GM18511 (cell line): ENCODE data around the gene TSC2.

ENCODE experiments used
- ATAC-seq: cut with Tn5 transposase; IDR thresholded peaks from one replicate; pipeline ENCODE4 v1.9.1; 2021; ENCODE audit warnings: mild to moderate bottlenecking, moderate library complexity; ENCODE audit not compliant: unreplicated experiment

Gene TSC2

DNA sequence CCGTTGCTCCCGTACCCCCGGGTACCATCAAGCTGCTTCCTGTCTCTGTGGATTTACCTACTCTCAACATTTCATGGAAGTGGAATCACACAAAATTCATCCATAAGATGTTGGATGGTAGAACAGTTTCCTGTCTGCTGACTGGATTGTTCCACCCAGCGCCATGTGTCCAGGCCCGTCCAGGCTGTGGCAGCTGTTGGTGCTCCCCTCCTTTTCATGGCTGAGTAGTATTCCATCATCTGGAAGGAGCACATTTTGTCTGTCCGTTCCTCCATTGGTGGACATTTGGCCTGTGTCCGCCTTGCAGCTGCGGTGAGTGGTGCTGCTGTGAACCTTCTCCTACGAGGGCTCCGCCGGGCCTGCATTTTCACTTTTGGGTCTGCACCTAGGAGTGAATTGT is 18.4 kb downstream of the TSC2 start:
- ATAC-seq: no peak

DNA sequence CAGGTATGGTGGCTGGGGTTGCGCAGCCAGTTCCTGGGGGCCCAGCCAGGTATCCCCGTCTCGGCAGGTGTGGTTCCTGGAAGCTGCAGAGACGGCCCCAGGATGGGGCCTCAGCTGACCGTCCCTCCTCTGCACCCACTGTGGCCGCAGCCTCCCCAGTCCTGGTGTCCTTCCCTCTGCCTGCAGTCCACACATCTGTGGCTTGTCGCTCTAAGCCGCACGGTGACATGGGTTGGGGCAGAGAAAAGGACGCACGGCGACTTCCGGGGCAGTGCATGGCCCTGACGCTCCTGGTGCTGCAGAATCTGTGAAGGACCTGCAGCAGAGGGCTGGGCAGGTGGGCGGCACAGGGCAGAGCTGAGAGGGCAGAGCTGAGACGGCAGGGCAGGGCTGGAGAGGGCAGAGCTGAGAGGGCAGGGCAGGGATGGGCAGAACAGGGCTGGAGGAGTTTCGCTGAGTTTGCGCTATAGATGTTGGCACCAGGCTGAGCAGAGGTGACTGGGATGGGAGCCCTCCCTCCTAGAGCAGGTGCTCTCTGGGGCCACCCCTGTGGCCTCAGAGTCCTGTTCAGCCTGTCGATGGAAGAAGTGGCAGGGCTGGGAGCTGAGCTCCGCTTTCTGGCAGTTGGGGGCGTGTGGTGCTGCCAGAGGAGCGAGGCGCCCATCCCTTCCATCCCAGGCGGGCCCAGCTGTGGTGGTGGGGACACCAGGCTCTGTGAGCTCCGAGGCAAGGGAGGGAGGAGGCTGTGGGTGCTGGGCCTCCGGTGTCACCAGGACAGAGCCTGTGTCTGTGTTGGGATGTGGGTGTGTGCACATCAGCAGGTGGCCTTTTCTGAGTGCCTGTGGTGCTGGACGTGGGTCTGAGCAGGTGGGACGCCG is 23.0 kb downstream of the TSC2 start:
- no peak for ATAC-seq

DNA sequence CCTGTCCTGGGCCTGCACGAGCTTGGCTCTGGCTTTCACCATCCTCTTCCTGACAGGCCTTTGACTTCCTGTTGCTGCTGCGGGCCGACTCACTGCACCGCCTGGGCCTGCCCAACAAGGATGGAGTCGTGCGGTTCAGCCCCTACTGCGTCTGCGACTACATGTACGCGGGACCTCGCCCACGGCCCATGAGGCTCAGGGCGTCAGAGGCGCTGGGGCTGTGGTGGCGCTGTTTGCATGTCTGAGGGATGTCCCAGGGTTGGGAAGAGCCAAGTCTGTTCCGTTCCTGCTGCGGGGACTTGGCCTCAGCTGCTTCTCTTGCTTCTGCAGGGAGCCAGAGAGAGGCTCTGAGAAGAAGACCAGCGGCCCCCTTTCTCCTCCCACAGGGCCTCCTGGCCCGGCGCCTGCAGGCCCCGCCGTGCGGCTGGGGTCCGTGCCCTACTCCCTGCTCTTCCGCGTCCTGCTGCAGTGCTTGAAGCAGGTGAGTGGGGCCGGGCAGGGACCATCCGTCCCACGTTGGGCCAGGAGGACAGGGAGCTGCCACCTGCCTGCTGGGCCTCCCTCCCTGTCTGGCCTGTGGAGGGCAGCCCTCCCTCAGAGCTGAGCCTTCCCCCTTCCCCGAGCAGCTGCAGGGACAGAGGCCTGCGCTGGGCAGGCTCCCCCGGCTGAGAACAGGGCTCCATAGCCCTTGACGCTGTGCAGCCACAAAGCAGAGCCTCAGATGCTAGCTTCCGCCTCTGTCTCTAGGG is 23.8 kb downstream of the TSC2 start:
- no peak for ATAC-seq

DNA sequence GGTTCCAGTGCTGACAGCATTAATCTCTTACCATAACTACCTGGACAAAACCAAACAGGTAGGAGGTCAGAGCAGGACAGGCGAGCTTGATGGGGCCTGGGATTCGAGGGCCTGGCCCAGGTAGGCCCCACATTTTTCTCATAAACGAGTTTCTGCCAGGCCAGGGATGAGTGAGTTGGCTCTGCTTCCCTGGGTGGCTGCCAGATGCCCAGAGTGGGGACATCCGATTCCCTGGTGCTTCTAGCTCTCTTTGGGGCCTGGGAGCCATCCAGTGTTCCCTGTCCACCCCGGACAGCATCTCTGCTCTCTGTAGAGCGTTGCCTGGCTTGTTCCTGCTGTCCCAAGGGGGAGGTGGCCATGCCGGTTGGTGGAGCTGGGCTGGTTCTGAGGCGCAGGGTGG is 25.1 kb downstream of the TSC2 start:
- no peak for ATAC-seq

DNA sequence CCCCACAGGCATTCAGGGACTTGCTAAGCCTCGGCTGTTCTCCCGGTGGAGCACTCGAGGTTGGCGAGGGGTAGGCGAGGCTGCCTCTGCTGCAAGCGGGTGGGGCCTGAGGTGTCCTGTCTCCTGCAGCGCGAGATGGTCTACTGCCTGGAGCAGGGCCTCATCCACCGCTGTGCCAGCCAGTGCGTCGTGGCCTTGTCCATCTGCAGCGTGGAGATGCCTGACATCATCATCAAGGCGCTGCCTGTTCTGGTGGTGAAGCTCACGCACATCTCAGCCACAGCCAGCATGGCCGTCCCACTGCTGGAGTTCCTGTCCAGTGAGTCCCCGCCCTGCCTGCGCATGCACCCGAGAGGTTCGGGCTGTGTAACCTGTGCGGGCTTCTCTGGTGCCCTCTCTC is 26.3 kb downstream of the TSC2 start:
- no peak for ATAC-seq

DNA sequence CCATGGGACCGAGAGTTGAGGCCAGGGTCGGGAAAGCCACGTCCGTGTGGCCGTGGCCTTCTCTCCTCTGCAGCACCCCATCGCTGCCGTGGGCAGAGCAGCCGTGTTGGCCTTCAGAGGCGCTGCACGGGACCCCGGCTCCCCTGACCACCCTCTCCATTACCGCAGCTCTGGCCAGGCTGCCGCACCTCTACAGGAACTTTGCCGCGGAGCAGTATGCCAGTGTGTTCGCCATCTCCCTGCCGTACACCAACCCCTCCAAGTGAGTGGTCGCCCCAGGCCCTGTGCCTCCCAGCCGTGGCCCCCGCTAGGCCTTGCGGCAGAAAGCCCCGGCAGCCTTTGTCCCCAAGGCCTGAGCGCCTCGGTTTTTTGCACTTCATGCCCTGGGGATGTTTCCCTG is 27.8 kb downstream of the TSC2 start:
- no peak for ATAC-seq

DNA sequence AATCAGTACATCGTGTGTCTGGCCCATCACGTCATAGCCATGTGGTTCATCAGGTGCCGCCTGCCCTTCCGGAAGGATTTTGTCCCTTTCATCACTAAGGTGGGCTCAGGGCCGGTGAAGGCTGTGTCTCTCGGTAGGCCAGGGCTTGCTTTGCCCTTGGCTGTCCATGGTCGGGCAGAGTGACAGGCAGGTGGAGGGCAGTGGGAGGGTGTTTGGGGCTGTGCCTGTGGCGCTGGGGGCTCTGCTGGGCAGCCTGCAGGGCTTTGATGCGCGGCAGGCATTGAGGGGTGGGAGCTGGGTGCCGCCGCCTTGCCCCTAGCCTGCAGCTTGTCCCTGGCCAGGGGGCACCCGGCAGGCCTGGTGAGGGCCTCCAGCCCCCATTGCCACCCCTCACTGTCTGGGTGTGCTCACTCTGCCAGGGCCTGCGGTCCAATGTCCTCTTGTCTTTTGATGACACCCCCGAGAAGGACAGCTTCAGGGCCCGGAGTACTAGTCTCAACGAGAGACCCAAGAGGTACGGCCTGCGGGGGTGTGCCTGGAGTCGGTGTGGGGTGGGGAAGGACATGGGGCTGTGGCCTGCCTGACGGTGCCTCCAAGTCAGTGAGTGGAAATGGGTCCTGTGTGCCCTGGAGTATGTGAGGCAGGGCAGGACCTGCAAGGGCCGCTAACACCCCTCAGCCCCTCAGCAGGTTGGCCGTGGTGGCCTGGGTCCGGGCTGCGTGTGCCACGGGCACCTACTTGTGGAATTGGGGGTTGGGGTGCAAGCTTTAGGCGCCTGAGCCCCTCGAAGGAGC is 28.5 kb downstream of the TSC2 start:
- no peak for ATAC-seq

DNA sequence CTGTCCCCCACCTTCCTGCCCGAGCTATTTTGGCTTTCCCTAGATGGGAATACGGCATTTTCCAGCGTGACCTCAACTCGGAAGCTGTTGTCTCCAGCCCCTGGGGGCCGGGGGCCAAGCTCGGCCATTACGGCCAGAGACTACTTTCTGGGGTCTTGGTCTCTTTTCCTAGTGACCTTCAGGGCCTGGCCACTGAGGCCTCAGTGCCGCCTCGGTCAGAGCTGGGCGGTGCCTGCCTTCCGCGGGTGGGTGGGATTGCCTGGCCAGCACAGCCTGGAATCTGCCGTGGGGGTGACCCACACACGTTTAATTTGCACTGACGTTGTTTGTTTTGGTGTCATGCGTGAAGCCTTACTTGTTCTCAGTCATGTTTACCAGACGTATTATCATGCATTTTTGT is 29.2 kb downstream of the TSC2 start:
- ATAC-seq: no peak

DNA sequence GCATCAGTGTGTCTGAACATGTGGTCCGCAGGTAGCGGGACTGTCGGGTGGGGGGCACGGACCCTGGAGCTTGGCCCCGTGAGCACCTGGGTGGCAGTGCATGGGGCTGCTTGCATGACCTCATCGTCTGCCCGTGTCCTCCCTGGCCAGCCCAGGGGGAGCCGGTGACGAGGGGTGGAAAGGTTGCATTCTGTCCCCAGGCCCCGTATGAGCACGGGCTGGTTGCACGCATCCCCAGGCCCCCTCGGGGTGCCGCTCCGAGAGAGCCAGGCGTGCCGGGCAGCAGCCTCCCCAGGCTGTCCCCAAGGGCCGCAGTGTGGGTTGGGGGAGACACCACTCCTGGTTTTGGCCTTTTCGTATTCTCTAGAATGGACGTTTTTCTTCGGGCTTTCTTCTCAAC is 29.9 kb downstream of the TSC2 start:
- ATAC-seq: no peak

DNA sequence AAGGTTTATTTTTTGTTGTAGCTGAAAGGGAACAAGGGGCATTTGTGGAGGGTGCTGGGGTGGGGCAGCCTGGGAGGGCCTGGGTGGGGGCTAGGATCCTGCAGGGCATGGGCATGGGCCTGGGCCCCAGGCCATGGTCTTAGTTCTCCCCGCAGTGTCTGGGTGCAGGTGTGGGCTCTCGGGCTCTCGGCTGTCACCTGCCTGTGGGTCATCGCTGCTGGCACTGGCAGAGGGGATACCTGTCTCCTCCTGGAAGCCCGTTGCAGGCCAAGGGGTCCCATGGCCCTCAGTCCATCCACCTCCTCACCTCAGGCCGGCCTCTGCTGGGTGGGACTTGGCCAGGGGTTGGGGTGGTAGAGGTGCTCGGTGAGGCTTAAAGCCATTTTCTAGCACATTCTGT is 30.3 kb downstream of the TSC2 start:
- ATAC-seq: no peak

DNA sequence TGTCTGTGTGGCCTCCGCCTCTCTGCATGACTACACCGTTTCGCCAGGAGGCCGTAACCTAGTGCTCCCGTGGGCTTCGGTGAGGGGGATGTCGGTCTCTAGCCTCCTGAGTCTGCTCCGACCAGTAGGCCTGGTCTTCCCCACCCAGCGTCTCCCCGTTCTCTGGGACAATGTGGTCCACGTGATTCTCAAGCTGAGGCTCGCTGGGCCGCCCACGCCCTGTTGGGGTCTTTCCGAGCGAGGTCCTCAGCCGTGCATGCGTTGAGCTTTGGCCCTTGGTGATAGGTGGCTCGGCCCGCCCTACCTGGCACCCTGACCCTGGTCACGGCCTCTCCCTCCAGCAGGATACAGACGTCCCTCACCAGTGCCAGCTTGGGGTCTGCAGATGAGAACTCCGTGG is 30.9 kb downstream of the TSC2 start:
- no peak for ATAC-seq

DNA sequence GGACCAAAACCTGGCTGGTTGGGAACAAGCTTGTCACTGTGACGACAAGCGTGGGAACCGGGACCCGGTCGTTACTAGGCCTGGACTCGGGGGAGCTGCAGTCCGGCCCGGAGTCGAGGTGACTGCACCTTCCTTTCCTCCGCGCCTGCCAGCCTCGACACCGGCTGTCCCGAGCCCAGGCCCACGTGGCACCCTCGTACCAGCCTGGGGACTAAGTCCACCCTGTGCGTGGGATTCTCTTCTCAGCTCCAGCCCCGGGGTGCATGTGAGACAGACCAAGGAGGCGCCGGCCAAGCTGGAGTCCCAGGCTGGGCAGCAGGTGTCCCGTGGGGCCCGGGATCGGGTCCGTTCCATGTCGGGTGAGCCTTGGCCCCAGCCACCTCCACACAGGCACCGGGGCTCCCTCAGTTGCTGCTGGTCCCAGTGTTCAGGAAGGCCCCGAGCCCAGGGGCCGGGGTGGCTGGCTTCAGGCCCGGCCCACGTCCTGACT is 31.6 kb downstream of the TSC2 start:
- no peak for ATAC-seq

DNA sequence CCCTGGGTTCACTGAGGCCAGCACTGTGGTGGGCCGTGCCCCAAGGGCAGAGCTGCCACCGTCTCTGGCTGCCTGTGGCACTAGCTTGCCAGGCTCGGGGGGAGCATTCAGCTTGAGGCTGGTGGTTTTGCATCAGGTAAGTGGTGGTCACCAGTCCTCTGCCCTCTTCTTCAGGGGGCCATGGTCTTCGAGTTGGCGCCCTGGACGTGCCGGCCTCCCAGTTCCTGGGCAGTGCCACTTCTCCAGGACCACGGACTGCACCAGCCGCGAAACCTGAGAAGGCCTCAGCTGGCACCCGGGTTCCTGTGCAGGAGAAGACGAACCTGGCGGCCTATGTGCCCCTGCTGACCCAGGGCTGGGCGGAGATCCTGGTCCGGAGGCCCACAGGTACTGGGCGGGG is 32.2 kb downstream of the TSC2 start:
- ATAC-seq: no peak

DNA sequence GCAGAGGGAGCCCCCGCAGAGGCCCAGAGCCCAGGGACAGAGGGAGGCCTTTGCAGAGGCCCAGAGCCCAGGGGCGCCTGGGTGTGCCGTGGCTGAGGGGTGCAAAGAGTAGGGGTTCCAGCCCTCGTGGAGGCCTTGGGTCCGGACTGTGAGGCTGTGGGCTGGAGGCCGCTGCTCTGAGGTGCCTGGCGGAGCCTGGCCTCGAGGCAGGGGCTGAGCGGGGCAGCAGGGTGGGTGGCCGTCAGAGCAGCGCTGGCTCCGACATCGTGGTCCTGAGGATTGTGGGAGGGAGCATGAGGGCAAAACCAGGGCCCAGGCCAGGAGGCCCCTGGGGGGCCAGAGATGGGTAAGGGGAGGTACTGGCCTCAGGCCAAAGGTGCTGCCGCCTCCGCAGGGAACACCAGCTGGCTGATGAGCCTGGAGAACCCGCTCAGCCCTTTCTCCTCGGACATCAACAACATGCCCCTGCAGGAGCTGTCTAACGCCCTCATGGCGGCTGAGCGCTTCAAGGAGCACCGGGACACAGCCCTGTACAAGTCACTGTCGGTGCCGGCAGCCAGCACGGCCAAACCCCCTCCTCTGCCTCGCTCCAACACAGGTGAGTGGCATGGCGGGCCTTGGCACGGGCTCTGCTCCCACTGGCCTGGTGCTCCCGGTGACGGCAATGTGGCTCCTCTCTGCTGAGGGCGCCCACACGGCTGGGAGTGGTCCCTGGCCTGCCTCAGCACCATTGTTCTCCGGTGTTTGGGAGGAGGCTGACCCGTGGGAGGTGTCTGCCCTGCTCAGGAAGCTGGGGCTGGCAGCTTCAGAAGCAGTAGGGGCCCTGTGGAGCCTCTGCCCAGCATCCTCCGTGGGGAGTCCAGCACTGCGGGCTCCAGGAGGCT is 33.7 kb downstream of the TSC2 start:
- ATAC-seq: no peak

DNA sequence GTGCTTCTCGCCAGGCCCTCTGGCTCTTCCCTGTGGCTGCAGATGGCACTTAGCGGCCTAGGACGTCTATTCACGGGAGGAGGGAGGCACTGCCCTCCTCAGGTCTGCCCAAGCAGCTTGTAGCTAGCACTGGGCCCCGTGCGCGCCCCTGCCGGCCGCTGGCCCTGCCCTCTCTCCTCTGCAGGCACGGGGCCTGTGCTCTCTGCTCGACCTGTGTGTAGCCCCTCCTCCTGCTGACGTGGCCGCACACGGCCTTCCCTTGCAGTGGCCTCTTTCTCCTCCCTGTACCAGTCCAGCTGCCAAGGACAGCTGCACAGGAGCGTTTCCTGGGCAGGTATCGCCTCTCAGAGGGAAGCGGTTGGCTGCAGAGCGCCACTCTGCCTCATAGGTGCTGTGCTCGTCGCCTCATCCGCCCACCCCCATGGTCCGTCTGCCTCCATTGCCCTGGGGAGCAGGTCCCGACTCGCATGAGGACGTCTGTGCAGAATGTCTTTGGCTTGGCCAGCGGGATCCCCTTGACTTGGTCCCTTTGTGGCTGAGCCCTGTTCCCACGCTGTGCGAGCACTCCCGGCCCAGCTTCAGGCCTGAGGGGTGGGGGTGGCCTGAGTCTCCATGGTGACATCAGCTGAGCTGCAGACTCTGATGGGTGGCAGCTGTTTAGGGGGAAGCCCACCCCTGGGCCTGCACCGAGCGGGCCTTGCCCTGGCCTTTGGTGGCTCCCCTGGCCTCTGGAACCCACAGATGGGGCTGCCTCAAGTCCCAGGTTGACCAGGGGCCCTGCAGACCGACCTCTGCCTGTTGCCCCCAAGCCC is 34.6 kb downstream of the TSC2 start:
- ATAC-seq: no peak

DNA sequence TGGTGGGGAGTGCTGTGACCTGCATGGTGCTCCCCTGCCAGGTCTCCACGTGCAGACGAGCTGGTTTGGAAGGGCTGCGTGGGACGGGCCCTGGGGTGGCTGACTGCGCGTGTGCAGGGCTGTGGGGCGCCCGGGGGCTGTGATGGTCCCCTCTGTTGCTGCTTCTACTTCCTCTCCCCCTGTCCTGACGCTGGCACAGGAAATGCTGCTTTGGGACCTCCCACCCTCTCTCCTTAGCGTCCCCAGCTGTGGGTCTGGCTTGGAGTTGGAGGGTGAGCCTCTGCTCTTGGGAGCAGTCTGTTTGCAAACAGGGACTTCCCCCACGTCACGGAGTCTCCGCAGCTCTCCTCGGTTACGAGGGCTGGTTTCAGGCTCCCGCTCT is 35.2 kb downstream of the TSC2 start:
- no peak for ATAC-seq

DNA sequence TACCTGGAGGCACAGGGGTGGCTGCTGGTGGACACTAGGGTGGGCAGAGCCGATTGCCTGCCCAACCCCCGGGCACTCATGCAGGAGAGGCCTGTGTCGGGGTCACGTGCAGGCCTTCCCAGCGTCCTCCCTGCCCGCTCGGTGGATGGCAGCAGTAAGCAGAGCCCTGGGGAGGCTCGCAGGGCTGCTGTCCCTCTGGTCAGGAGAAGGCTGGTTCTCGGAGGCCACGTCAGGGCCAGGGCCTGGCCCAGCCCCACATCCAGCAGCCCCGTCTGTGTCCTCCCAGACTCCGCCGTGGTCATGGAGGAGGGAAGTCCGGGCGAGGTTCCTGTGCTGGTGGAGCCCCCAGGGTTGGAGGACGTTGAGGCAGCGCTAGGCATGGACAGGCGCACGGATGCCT is 35.6 kb downstream of the TSC2 start:
- no peak for ATAC-seq

DNA sequence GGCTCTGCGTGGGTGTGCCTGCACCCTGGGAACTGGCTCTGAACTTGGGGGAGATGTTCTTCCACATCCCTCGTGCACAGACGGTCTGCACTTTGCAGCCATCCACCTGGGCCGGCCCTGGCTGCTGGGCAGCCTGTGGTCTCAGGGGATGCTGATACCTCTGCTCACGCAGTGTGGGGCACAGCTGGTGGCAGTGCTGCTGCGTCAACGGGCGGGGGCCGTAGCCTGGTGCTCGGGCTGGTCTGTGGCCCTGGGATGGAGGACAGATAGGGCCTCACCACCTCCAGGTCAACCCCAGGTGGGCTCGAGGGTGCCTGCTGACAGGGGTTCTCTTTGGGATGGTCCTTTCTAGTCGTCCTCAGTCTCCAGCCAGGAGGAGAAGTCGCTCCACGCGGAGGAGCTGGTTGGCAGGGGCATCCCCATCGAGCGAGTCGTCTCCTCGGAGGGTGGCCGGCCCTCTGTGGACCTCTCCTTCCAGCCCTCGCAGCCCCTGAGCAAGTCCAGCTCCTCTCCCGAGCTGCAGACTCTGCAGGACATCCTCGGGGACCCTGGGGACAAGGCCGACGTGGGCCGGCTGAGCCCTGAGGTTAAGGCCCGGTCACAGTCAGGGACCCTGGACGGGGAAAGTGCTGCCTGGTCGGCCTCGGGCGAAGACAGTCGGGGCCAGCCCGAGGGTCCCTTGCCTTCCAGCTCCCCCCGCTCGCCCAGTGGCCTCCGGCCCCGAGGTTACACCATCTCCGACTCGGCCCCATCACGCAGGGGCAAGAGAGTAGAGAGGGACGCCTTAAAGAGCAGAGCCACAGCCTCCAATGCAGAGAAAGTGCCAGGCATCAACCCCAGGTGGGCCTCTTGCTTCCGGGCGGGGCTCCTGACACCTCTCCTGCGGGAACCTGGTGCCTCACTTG is 36.3 kb downstream of the TSC2 start:
- no peak for ATAC-seq
